ENCODE results near the gene SLC25A43.
A peak's percentile ranks its signal among the peaks of the same experiment; 100 is the strongest.
"Not testable (repeated sequence)": the region's sequence is repeated elsewhere in the genome, so short reads cannot be mapped to it uniquely, and the experiment has no call there.

The SLC25A43 gene

DNA sequence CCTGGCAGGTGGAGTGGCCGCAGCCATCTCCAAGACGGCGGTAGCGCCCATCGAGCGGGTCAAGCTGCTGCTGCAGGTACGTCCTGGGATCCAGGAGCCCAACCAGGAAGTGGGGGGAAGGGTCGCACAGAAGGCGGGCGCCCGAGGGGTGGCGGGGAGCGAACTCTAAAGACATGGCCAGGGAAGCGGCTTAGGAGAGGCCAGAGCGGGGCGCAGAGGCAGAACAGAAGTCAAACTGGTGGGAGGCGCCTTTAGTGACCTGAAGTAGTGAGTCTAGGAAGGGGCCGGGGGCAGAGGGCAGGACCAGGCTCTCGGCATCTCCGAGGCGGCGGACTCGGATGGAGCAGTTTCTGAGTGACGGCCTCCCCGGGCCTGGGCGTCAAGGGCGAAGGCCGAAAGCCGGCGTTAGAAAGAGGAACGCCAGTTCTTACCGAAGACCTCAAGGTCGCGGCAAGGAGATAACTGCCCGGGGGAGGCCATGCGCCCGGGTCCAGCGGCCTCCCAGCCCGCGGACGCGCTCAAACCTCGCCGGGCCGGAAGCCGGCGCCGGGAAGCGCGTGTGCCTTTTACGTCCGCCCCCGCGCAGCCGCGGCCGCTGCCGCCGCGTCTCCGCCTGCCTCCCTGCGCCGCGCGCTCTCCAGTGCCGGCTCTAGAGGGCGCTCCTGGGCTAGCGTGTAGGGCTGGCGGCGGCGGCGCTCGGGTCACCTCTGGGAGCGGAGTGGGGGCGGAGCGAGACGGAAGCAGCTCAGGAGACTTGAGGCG is 69.6 kb downstream of the SLC25A43 start:
- DNase-seq: peak; percentile 92

DNA sequence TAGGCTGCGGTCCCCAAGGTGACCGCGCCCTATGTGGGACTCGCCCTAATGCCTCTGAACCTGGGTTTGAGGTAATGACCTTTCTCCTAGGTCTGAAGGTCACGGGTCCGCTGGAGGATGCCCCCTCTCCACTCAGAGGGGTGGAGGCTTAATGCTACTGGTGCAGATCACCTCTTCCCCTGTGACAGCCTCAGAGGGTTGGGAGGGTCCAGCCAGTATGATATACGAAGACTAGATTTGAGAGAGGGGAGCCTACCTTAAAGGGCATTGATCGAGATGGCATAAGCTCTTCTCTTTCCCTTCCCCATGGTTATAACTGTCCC is 70.1 kb downstream of the SLC25A43 start:
- no peak for DNase-seq

DNA sequence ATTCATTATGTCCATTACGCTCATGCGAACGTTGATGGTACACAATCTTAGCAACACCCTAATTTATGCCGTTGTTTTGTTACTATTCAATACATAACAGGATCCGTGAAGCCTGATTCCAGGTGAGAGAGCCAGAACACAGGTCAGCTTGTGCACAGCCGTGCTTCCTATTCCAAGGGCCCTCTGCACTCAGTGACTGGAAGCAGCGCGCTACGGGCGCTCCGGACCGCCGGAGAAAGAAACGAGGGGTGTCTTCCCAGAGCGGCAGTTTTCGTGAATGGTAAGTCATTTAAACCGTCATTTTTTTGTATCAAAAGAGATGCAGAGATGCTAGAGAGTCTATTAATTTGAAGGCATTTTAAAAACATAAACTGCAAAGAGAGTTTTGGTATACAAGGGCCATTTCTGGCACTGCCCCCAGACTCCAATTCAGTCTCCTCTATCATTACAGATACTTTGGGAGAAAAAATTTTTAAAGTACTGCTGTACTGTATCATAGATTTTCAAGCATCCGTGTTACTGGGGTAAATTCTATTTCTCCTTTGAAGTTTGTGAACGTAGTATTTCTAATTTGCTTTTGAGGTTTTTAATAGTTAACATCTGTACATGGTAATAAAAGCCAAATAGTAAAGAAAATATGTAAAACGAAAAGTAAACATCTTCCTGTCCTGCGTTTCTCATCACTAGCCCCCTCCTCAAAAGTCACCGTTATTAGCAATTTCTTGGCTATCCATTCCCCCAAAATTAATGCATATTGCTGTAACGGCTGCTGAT is 75.7 kb downstream of the SLC25A43 start:
- no peak for DNase-seq

DNA sequence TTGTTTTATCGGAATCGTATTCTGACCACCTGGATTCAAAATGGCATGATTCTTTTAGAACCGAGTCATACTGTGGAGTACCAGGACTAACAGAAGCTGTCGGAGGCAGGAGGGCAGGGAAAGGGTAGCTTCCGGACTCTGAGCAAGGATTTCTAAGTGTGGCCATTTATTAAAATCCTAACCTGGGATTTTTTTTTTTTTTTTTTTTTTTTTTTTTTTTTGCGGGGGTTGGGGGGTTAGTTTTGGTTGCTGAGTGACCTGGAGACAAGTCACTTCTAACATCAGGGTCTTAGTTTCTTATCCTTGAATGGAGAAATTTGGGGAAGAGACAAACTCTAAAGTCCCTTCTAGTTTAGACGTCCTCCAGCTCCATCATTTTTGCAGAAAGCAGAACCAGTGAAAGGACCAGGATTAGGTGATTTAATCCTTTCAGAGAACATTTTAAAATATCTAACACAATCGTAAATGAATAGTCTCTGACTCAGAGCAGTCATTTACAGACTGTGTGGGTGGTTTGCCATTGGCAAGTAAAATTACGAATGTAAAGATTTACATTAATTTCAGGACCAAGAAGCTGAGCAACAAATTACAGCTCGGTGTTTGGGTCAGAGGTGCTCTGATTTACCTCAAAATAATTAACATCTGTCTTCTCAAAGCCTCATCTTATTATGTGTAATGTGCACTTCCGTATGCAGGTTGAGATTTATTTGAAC is 76.4 kb downstream of the SLC25A43 start:
- no peak for DNase-seq

DNA sequence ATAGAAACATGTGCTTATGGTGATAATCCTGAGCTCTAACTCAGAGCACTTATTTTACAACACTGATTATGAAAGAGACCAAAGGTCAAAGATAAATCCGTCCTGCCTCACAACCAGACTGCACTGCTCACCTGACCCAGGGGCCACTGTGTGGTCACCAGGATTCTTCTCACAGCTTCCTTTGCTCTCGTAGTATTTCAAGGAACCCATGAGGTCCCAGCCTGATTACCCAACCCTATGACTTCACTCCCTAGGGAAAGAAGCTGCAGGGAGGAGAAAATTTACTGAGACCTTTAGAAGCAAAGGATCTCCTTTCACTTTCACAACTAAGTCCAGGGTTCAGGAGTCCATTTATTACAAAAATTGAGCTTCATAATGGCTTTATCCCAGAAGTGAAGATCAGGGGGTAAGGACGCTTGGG is 78.7 kb downstream of the SLC25A43 start:
- no peak for DNase-seq

DNA sequence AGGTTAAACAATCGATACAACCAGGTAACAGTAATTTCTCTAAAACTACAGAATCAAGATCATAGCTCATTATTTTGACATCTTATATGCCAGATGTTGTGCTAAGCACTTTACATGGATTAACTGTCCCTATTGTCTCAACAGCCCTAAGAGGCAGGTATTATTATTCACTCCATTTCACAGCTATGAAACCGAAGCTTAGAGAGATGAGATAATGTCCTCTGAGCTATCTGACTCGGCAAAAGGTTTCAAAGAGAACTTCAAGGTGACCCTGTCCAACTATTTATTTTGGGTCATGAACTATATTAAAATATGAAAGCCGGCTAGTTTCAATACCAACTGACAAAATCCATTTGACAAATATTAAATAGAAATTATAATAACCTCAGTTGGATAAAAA is 79.4 kb downstream of the SLC25A43 start:
- DNase-seq: no peak

DNA sequence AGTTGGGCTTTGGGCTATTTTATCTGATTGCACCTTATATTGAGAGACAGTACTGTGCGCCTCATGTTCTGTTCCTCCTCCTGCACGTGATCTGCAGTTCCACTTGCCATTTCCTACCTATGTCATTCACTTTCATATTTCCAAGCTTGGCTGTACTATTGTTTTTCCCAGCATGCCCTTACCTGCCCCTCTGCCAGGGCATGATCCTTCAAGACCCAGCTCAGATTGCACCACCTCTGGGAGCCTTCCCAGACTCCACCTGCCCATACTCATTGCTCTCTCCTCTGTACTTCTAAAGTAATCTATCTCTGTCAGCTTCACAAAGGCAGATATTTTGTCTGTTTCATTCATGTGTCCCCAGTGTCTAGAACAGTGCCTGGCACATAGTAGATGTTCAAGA is 80.7 kb downstream of the SLC25A43 start:
- DNase-seq: no peak

DNA sequence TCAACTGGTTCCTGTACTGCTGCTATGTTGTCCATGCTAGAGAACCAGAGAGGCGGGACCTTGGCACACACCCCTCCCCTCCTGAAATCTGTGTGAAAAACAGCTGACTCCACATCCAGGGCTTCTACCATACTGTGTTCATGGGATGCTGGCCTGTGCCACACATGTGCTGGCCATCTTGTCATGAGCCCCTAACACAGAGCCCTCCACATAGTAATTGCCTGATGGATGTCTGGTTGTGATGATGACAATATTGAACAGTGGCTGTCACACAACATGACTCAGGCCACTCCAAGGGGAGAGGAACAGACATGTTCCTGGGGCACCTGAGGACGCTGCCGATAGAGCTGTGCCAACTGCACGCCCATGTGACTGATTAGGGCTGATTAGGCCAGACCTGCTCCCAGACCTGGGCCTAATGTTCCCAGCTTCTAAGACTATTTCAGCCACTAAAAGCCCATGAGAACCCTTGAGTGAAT is 82.2 kb downstream of the SLC25A43 start:
- DNase-seq: no peak

DNA sequence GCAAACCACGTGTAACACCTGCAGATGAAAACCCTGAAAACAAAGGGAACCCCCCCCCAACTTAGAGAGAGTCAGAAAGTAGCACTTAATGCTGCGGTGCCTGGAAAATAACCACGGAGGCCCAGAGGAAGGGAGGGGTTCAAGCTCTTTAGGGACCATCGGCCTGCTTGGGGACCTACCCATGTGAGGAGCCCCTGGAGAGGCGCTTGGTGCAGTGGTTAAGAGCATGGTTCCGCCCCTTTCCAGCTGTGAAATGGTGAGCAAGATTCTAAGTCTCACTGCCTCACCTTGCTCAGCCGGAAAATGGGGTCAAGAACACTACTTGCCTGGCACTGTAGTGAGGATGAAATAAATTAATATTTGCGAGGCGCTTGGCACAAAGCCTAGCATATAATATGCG is 82.9 kb downstream of the SLC25A43 start:
- no peak for DNase-seq

DNA sequence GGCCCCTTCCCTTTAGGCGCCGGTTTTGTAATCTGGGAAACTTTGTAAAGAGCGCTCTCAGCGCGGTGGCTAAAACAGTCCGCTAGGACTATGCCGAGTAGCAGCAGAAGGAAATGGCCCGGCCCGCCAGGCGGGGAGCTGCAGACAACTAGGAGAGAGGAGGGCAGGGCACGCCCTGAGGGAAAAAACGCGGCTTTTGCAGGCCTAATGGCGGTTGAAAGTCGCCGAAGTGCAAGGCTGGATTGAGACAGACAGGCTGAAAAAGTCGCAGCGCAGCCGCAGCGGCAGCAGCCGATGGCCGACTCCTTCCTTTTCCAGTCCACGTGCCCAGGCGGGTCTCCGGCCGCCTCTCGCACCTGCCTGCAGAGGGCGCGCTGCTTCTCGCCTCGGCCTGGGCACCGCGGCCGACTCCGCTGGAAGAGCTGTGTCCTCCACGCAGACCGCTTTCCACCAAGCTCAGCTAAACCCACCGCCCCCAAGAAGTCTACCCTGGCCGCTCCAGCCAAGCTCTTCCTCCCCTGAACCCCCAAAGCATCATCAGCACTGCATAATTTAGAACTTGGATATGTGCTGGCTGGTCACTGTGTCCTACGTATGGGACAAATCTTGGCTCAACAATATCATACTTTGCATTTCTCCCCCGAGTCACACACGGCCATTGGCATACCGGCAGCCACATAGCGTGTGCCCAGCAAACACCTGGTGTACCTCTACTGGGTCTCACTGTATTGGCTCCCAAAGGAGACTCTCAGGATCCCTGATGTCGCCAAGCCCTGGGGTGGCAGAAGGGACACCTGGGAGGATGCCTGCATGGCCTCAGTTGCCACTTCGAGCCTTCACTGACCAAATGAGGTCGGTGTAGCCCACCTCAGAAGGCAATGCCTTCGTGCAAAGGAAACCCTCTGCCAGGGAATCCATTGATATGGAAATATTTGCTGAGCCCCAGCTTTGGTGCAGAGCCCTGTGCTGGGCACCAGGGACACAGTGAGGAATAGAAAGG is 83.6 kb downstream of the SLC25A43 start:
- DNase-seq: peak; percentile 62

DNA sequence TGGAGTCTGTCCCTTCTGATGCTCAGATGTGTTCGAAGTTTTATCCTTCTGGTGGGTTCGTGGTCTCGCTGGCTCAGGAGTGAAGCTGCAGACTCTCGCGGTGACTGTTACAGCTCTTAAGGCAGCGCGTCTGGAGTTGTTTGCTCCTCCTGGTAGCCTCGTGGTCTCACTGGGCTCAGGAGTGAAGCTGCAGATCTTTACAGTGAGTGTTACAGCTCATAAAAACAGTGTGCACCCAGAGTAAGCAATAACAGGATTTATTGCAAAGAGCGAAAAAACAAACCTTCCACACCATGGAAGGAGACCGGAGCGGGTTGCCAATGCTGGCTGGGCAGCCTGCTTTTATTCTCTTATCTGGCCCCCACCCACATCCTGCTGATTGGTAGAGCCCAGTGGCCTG is 87.6 kb downstream of the SLC25A43 start:
- DNase-seq: no peak

DNA sequence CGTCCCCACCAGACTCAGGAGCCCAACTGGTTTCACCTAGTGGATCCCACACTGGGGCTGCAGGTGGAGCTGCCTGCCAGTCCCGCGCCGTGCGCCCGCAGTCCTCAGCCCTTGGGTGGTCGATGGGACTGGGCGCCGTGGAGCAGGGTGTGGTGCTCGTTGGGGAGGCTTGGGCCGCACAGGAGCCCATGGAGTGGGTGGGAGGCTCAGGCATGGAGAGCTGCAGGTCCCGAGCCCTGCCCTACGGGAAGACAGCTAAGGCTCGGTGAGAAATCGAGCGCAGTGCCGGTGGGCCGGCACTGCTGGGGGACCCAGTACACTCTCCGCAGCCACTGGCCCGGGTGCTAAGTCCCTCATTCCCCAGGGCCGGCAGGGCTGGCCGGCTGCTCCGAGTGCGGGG is 88.6 kb downstream of the SLC25A43 start:
- DNase-seq: not testable (repeated sequence)

DNA sequence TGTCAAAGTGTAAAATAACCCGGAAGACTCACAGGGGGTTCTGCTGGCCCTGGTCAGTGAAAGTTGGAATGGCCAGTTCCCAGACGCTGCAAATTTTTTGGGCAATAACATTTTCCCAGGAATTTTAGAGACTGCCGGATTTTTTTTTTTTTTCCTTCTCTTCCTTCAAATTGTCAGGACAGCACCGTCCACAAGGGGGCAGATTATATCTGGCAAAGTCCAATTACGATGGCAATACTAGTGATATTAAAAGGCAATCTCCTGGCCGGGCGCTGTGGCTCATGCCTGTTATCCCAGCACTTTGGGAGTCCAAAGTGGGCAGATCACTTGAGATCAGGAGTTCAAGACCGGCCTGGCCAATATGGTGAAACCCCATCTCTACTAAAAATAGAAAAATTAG is 89.6 kb downstream of the SLC25A43 start:
- peak; percentile 59 for DNase-seq

DNA sequence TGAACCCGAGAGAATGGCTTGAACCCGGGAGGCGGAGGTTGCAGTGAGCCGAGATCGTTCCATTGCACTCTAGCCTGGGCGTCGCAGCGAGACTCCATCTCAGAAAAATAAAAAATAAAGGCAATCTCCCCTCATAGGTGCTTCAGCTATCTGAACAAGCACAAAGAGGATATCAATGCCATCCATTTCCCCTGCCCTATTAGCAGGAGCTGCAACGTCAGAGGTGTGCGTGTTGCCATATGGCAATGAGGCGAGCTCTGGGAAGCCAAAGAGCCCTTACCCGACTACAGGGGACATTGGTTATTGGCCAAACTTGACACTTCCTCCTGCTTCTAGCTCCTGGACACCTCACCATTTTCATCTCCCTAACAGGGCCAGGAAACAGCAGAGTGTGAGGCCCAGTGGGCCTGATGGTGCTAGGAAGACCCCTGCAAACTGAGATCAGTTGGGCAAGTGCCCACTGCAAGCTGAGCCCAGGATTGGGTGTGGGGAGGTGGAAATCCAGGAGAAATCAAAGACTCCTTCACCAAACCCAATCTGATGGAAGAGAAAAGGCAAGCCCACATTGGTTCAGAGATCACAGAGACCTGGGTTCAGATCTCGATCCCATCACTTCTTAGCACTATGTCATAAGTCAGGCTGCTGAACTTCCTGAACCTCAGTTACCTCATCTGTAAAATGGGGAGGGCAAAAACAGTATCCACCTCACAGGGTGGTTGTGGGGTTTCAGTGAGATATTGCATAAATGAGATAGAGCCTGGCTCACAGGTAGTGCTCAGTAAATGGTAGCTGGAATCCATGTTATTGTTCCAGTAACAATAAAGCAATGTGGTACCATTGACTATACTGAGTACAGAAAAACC is 90.3 kb downstream of the SLC25A43 start:
- DNase-seq: no peak

DNA sequence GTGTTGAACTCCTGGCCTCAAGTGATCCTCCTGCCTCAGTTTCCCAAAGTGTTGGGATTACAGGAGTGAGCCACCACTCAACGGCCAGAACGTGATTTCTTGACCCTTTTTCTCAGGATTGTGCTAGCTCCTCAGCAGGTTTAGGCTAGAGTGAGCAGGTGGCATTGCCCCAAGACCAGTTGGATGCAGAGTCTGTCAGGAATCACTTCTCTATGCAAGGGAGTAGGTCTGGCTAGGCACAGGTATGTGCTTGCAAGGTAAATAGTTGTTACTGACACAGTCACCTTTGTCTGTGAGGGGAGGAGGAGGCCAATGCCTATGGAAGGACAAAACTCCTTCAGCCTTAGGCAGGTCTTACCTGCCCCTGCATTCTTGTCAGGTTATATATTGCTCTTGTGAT is 93.3 kb downstream of the SLC25A43 start:
- no peak for DNase-seq

DNA sequence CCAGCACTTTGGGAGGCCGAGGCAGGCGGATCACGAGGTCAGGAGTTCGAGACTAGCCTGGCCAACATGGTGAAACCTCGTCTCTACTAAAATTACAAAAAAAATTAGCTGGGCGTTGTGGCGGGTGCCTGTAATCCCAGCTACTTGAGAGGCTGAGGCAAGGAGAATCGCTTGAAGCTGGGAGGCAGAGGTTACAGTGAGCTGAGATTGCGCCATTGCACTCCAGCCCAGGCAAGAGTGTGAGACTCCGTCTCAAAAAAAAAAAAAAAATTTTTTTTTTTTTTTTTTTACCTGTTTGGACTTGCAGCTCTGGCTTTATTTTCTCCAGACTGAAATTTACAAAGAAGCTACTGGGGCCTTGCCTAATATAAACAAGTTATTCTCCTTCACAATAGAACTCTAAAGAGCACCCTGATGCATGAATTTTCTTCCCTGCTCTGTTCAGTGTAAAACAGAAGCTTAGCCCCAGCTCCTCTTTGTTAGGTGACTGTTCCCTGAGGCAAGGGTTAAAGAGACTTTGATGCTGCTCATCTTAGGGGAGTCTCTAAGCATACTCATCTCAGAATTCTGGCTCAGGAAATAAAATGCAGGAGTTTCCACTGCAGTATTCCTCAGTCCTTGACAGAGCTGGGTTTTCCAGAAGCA is 94.8 kb downstream of the SLC25A43 start:
- DNase-seq: not testable (repeated sequence)

DNA sequence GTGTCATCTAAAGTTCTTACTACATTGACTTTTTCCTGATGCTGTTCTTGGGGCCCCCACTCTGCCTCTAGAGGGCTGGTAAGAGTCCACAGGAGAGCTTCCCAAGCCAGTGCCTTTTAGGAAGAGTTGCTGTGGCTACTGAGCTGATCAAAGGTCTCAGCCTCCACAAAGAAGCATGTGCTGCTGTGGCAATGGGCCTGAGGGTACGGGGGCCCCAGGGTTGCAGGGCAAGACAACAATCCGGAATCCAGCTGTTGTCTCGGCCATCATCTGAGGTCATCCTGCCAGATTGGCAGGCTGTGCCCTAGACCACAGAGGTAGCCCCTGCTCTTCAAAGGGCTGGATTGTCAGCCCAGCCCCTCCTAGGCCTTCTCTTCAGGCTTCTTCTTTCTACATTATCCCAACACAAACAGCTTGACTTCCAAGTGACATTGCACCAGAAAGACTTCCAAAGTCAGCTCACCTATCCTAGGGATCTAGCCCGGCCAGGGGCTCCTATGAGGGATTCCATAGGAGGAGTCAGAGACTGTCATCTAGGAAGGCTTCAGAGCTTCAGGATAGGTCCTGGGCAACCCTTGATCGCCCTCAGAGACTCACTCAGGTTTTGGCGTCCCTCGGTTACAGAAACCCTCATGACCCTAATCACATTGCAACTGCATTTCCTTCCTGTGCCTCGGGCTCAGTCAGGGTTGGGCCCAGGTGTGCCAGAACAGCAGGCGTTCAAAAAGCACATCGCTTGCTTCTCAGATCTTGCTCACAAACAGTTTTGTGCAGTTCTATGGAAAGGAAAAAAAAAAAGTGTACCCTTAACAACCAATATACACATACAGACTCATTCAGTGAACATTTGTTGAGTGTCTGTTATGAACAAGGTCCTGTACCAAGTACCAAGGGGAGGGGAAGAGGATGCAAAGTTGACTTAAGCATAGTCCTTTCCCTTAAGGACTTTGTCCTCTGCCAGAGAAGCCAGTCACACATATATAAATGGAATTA is 96.9 kb downstream of the SLC25A43 start:
- no peak for DNase-seq

DNA sequence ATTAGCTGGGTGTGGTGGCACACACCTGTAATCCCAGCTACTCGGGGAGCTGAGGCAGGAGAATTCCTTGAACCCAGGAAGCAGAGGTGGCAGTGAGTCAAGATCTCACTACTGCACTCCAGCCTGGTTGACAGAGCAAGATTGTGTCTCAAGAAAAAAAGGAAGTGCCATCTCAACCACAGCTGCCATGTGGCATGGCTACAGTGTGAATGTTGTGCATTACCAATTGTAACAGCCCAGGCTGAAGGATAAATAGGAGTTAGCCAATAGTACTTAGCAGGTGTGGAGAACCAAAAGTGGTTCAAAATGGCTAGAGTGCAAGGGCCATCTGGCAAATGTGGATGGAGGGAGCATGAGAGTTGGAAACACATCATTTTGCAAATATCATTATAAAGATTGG is 98.0 kb downstream of the SLC25A43 start:
- DNase-seq: no peak

DNA sequence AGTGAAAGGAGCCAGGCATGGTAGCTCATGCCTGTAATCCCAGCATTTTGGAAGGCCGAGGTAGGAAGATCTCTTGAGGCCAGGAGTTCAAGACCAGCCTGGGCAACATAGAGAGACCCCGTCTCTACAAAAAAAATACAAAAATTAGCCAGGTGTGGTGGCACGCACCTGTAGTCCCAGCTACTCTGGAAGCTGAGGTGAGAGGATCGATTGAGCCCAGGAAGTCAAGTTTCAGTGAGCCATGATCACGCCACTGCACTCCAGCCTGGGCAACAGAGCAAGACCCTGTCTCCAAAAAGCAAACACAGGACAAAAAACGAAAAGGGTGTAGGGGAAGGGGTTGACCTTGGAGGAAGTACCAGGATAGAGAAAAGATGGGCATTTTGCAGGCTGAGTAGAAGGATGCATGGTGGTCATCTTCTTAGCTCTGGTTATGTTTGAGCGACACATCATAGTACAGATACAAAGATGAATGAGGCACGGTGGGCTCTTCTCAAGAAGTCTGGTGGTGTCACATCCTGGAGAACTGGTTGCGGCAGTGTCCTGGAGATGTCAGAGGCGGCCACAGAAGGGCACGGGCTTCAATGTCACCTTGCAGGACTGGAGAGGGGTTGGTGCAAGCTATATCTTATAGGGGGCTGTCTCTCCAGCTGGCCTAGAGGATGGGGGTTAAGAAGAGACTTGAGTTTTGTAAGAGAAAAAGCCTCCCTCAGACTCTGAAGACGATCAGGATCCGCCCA is 101.1 kb downstream of the SLC25A43 start:
- no peak for DNase-seq
